Gastrocnemius medialis (tissue), 4 donors: ENCODE measurements around the gene CAPN8. TPM values are rescaled to one million over a fixed set of nuclear protein-coding genes. Genes with fewer than 3 reads are reported as not detected.

ENCODE experiments used
- ATAC-seq, 2 donors: fragments of 150-250 bp; one replicate each; pipeline ENCODE4 v1.9.1; 2016
- DNase-seq, 2 donors: peaks; one replicate each; pipeline ENCODE4 v3.0.0-alpha.2; 2019
- H3K27ac ChIP-seq, 4 donors: fragments of 200-600 bp; sonication (generic); 1 replicate in 1 of 4; 2 replicates in 3 of 4; pipeline ENCODE4 v1.5.1; 2016 to 2018; ENCODE audit warnings: mild to moderate bottlenecking in 2 of 4, moderate library complexity in 1 of 4
- H3K27me3 ChIP-seq, 3 donors: fragments of 200-600 bp; sonication (generic) in 2 of 3; 1 replicate in 1 of 3; 2 replicates in 2 of 3; pipeline versions ENCODE4 v1.5.1 to v1.6.0; 2016 to 2019; ENCODE audit warnings: mild to moderate bottlenecking in 1 of 3, moderate library complexity in 1 of 3
- H3K36me3 ChIP-seq, 2 donors: fragments of 200-600 bp; sonication (generic) in 1 of 2; one replicate each; pipeline ENCODE4 v1.5.1; 2017 to 2018
- H3K4me1 ChIP-seq, 2 donors: fragments of 200-600 bp; sonication (generic) in 1 of 2; one replicate each; pipeline ENCODE4 v1.5.1; 2016 to 2017; ENCODE audit warnings: mild to moderate bottlenecking in 2 of 2
- H3K4me3 ChIP-seq, 4 donors: fragments of 200-600 bp; sonication (generic) in 3 of 4; 1 replicate in 1 of 4; 2 replicates in 3 of 4; pipeline ENCODE4 v1.5.1; 2016 to 2019; ENCODE audit warnings: mild to moderate bottlenecking in 2 of 4
- H3K9me3 ChIP-seq, 3 donors: fragments of 200-600 bp; sonication (generic) in 2 of 3; 1 replicate in 1 of 3; 2 replicates in 2 of 3; pipeline ENCODE4 v1.5.1; 2016 to 2019
- CTCF ChIP-seq, 5 experiments: fragments of 450-650 bp in 3 of 5; fragments of 200-600 bp in 2 of 5; sonication (generic) in 2 of 5; IDR thresholded peaks in 4 of 5; conservative IDR thresholded peaks in 1 of 5; 1 replicate in 4 of 5; 2 replicates in 1 of 5; pipeline ENCODE4 v1.5.1; 2016 to 2019; ENCODE audit warnings: antibody characterized with exemption in 5 of 5, mild to moderate bottlenecking in 3 of 5, moderate library complexity in 3 of 5
- POLR2A ChIP-seq, 2 donors: fragments of 450-650 bp; IDR thresholded peaks; one replicate each; pipeline ENCODE4 v1.6.1; 2017; ENCODE audit warnings: antibody characterized with exemption in 2 of 2, mild to moderate bottlenecking in 2 of 2, moderate library complexity in 2 of 2
- in situ Hi-C, 4 donors: fragments of 200-750 bp; cut with MboI; loops; one replicate each; pipeline versions ENCODE4 v1.15.0 to v1.8.0; 2017; ENCODE audit warnings: low sequenced_read_pairs in 4 of 4
- intact Hi-C: fragments of 100-400 bp; cut with DNase I; formaldehyde crosslinking; loops from one replicate; pipeline ENCODE4 v1.15.1; 2023; ENCODE audit warnings: low total_unique reads
- total RNA-seq, 4 donors: library from RNA; depleted of rRNA; stranded (reverse); fragments of >200 nt; gene quantifications; one replicate each; pipeline versions ENCODE4 v1.1.0 to v1.2.3, GENCODE V29; 2016

Gene CAPN8
- total RNA-seq, 4 donors from 2014 or later, result 0.46 to 0.85 TPM; not detected in 2

DNA sequence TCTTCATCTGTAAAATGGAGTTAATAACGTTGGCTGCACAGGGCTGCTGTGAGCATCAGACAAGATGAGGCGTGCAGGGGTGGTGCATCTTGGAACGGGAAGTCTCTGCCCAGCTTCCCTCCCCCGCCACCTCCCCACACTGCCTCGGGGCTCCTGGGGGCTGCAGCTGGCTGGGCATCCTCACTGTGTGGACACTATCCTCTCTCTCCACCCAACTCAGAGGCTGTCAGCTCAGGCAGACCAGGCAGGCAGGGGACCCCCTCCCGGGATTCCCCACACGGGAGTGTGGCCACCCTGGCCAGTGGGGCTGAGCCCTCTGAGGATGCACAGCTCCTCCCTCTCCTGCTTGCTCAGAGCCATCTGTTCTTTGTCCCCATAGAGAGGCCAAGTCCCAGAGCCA is 149.6 kb downstream of the CAPN8 start:
- in situ Hi-C loops (no loop called here), intact Hi-C loops (no loop called here)
- Histone ChIP-seq H3K27me3 (no peaks in the 10 kb centered on the region), H3K27ac (no peak overlapping the region), H3K4me1 (no peaks in the 10 kb centered on the region), H3K36me3 (no peaks in the 10 kb centered on the region), H3K4me3 (no peak overlapping the region), H3K9me3 (no peaks in the 10 kb centered on the region)
- ATAC-seq (no peak), DNase-seq (no peak)
- TF ChIP-seq CTCF (IDR thresholded peaks at IDR 0.05 in 4 of 5, conservative IDR thresholded peaks at IDR 0.05 in 1 of 5), result no peak
- TF ChIP-seq POLR2A (IDR thresholded peaks at IDR 0.05), result no peak

DNA sequence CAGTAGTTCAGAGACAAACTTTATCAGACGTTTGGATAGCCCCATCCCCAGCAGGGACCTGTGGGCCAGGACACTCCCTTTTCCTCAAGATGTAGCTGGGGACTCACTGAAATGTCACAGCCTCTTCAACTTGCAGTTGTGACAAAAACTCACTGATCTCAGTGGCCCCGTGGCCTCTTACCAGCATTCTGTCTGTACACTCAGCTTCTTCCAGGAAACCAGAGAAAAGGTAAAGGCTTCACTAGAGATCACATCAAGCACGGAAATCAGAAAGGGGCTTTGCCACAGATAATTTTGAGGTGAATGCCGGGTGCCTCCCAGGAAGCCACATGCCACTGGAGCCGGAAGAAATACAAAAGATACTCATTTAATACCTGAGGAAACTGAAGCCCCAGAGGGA is 150.1 kb downstream of the CAPN8 start:
- intact Hi-C loops (no loop called here), in situ Hi-C loops (no loop called here)
- Histone ChIP-seq H3K27me3 (no peaks in the 10 kb centered on the region), H3K4me1 (no peaks in the 10 kb centered on the region), H3K4me3 (no peak overlapping the region), H3K27ac (no peak overlapping the region), H3K9me3 (no peaks in the 10 kb centered on the region), H3K36me3 (no peaks in the 10 kb centered on the region)
- TF ChIP-seq CTCF (IDR thresholded peaks at IDR 0.05 in 4 of 5, conservative IDR thresholded peaks at IDR 0.05 in 1 of 5) (no peak), POLR2A (IDR thresholded peaks at IDR 0.05) (no peak)
- ATAC-seq, result no peak
- DNase-seq, result no peak

DNA sequence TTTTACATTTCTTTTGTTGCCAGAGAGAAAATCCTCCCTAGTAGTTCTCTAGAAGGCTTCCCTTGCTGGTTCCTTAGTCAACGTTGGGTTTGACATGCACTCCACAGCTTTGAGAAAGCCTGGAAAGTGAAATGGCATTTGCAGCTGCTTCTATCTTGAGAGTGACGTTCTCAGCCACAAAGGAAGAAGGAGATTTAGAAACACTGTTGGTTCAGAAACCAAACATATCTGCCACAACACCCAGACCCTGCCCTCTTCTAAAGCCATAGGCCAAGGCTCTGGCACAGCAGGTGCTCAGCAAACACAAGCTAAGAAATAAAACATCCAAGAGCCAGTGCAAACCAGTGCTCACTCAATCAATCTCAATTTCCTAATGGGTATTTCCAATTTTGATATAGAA is 150.9 kb downstream of the CAPN8 start:
- ATAC-seq (no peak), DNase-seq (no peak)
- H3K27me3 ChIP-seq, result no peaks in the 10 kb centered on the region
- in situ Hi-C loops, result no loop called here
- H3K4me3 ChIP-seq, result no peak overlapping the region
- no peaks in the 10 kb centered on the region for H3K36me3 ChIP-seq
- no peaks in the 10 kb centered on the region for H3K9me3 ChIP-seq
- H3K27ac ChIP-seq, result no peak overlapping the region
- H3K4me1 ChIP-seq, result no peaks in the 10 kb centered on the region
- TF ChIP-seq POLR2A (IDR thresholded peaks at IDR 0.05) (no peak), CTCF (IDR thresholded peaks at IDR 0.05 in 4 of 5, conservative IDR thresholded peaks at IDR 0.05 in 1 of 5) (no peak)
- intact Hi-C loops, result no loop called here

GRCh38 chr1:223513309-223513708 is 152.2 kb downstream of the CAPN8 start:
- in situ Hi-C loops, result no loop called here
- no peak for ATAC-seq
- Histone ChIP-seq H3K27ac (no peak overlapping the region), H3K4me1 (no peaks in the 10 kb centered on the region), H3K4me3 (no peak overlapping the region), H3K36me3 (no peaks in the 10 kb centered on the region), H3K9me3 (no peaks in the 10 kb centered on the region), H3K27me3 (no peaks in the 10 kb centered on the region)
- no peak for DNase-seq
- intact Hi-C loops, result no loop called here
- TF ChIP-seq CTCF (IDR thresholded peaks at IDR 0.05 in 4 of 5, conservative IDR thresholded peaks at IDR 0.05 in 1 of 5) (no peak), POLR2A (IDR thresholded peaks at IDR 0.05) (no peak)

GRCh38 chr1:223512057-223512456 is 153.4 kb downstream of the CAPN8 start:
- no peak for ATAC-seq
- no peak overlapping the region for H3K27ac ChIP-seq
- no peaks in the 10 kb centered on the region for H3K27me3 ChIP-seq
- DNase-seq, result no peak
- H3K4me3 ChIP-seq, result no peak overlapping the region
- no peak for TF ChIP-seq CTCF (IDR thresholded peaks at IDR 0.05 in 4 of 5, conservative IDR thresholded peaks at IDR 0.05 in 1 of 5)
- TF ChIP-seq POLR2A (IDR thresholded peaks at IDR 0.05), result no peak
- intact Hi-C loops, result no loop called here
- no peaks in the 10 kb centered on the region for H3K9me3 ChIP-seq
- H3K4me1 ChIP-seq, result no peaks in the 10 kb centered on the region
- H3K36me3 ChIP-seq, result no peaks in the 10 kb centered on the region
- in situ Hi-C loops, result no loop called here
